ENCODE results near the gene ALG1.
"Not testable (repeated sequence)": the region's sequence is repeated elsewhere in the genome, so short reads cannot be mapped to it uniquely, and the experiment has no call there.

ALG1 gene

GRCh38 chr16:5103296-5104032 lies 31.8 kb downstream of the ALG1 start:
- DNase-seq, result not testable (repeated sequence)

GRCh38 chr16:5105039-5105438 lies 33.4 kb downstream of the ALG1 start:
- DNase-seq, result peak in 1 of 2 experiments; percentile 19

- no peak for DNase-seq
Measured at GRCh38 chr16:5108505-5109158, 37.0 kb downstream of the ALG1 start.

GRCh38 chr16:5110933-5111332 lies 39.3 kb downstream of the ALG1 start:
- DNase-seq, result not testable (repeated sequence)

- not testable (repeated sequence) for DNase-seq
Measured at GRCh38 chr16:5116780-5117295, 45.2 kb downstream of the ALG1 start.

- DNase-seq, result peak; percentile 6 to 68
Measured at GRCh38 chr16:5117300-5118087, 45.9 kb downstream of the ALG1 start.

- DNase-seq, result not testable (repeated sequence)
Measured at GRCh38 chr16:5131467-5132004, 59.9 kb downstream of the ALG1 start.

GRCh38 chr16:5132915-5133600 lies 61.4 kb downstream of the ALG1 start:
- DNase-seq, result not testable (repeated sequence)

GRCh38 chr16:5134739-5135452 lies 63.3 kb downstream of the ALG1 start:
- DNase-seq, result not testable (repeated sequence)

Measured in NCI-H2081 (cell line).